HG02571 (cell line): ENCODE measurements around the gene ABHD12B.
A peak's percentile ranks its signal among the peaks of the same experiment; 100 is the strongest.

Source experiments
- ATAC-seq: cut with Tn5 transposase; IDR thresholded peaks from one replicate; pipeline ENCODE4 v1.9.1; 2021; ENCODE audit warnings: mild to moderate bottlenecking, moderate library complexity; ENCODE audit not compliant: unreplicated experiment

Gene ABHD12B, protein sequence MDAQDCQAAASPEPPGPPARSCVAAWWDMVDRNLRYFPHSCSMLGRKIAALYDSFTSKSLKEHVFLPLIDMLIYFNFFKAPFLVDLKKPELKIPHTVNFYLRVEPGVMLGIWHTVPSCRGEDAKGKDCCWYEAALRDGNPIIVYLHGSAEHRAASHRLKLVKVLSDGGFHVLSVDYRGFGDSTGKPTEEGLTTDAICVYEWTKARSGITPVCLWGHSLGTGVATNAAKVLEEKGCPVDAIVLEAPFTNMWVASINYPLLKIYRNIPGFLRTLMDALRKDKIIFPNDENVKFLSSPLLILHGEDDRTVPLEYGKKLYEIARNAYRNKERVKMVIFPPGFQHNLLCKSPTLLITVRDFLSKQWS

DNA sequence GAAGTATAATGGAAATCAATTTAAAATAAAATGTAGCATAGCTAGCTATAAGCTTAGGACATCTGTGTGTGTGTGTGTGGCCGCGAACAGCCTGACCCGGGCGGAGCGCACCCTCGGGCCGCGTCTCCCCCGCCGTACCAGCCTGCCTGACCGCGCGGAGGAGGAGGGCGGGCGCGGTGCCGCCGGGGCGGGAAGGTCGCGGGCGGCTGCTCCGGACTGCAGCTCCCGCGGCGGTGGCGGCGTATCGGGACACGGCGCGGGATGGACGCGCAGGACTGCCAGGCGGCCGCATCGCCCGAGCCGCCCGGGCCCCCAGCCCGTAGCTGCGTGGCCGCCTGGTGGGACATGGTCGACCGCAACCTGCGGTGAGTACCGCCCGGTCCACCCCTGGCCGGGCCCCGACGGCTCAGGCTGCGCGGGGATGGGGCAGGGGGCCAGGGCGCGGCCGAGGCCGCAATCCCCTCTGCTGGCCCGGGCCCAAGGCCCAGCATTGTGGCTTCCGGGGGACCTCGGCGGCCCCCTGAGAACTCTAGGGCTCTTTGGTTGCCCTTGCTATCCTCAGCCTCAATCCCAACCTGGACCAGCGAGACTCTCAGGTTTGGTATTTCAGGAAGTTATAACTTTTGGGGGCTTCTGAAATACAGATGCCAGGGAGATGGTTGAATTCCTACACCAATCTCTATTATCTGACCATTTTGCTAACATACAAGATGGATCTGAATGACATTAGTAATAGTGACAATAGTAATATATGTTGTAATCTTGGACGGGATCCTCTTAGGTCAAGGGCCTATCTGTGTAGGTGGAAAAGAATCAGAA, at the start of gene ABHD12B:
Gene ABHD12B (plus strand): TSS at position 140 of the 819 bp plus-strand sequence. CDS start 122 bp downstream, at position 262.
- no peak for ATAC-seq

DNA sequence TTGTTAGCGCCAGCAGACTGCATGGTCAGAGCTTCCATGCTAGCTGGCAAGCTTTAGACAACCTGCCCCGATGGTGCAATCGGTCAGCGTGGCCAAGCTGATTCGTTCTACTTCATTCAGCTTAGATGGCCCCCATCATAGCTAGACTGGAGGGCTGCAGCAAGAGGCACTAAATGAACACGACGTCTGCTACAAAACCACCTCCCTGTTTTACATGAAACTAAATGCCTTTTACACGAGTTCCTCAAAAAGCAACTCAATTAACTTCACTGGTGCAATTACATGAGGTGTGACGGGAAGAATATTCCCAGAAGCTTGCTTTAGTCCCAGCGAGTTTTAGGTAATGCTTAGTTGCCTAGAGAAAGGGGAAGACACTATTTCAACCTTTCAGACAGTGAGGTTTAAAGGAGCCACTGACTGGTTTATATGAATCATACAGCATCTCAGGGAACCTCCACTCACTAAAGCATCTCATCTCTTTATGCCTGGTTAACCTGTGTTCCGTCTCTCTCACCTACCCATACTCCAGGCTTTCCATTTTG, 49.3 kb upstream of the ABHD12B start:
- ATAC-seq = peak; percentile 28

DNA sequence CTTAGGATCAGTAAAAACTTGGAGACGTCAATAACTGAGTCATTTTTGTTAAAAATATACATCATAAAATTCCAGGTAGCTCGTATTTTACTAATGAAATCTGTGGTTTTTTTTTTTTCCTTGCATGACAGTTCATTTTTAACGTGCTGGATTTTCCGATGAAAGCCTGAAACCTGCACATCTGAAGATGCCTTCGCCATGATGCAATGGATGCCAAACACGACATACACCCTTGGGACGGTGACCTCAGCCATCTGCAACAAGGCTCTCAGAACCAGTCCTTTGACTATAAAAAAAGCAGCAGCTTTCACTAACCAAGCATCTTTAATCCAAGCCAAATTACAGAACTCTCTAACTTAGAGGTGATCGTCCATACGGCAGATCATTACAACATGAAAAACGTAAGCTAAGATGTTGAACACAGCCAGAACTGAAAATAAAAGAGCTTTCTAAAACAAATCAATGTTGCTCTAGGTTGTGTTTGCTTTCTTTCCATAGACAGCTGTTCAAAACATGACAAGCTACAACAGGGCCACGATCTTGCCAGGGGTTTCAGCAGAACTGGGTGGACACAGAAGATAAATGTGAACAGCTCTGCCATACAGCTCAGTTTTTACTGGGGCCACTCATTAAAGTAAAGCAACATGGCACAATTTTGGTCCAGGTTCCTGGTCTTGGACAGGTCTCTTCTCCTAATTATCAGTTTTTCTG, 48.6 kb upstream of the ABHD12B start:
- ATAC-seq = peak; percentile 35

DNA sequence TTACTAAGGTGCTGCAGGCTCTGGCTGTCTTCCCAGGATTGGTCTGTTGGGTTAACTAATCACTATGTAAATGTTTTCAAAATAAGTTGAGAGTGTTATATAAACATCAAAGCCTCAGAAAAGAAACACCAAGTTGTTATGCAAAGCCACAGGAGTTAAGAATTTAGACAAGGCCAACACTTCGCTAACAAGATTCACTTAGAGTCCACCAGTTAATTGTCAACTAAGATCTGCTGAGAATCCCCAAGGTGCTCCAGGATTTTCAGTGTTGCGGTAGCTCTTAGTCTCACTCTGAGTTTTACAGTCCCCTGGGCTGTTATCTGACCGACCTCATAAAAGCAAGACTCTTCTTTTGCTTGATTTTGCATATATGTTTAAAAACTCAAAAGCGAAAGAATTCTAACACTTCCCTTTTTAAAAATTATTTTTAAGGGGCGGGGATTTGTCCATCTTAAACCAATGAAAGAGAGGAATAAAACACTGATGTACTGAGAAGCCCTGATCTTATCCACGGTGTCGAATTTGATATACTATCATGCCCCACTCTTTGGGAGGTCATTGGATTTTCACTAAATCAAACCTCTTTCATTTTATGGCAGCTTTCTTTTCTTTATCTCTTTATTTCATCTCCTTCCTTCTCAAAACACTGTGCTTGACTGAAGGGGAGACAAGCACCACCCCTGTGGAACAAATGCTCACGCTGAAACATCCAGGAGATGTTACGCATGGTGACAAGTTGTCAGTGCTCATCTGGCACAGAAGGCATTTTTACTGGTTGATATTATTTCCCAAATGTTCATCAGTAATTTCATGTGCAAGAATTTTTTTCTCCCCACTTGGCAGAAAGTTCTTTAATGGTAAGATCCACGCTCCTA, 47.9 kb upstream of the ABHD12B start:
- ATAC-seq = peak; percentile 61

DNA sequence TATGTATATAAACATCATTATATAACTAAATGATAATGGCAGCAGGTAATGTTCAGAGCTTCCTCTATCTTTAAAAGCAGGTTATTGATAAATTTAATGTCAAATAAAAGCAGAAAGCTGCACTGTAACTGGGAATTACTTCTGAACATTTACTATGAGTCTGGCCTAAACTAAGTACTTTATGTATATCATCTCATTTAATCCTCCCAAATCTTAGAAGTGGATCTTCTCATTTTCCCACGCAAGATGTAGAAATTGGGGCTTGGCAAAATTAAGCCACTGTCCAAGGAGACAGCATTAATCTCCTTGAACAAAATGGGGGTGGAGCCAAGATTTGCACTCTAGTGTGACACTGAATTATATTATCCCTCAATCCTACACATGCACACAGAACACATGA, 46.5 kb upstream of the ABHD12B start:
- no peak for ATAC-seq

DNA sequence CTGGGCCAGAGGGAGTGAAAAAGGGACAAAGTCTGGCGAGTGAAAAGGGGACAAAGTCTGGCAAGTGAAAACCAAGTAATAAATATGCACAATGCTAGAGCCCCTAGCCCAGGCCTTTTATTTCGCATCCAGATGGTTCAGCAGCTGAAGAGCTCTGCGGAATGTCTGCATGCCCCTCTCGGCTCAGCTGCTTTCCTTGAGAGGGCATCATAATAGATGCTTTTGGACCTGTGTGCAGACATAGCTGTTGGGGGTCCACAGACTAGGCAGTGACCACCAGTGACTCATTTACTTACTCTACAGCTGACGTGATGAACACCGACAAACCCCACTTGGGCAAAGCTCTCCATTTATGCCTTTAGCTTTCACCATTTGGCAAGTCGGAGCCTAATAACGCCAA, 45.2 kb upstream of the ABHD12B start:
- no peak for ATAC-seq

DNA sequence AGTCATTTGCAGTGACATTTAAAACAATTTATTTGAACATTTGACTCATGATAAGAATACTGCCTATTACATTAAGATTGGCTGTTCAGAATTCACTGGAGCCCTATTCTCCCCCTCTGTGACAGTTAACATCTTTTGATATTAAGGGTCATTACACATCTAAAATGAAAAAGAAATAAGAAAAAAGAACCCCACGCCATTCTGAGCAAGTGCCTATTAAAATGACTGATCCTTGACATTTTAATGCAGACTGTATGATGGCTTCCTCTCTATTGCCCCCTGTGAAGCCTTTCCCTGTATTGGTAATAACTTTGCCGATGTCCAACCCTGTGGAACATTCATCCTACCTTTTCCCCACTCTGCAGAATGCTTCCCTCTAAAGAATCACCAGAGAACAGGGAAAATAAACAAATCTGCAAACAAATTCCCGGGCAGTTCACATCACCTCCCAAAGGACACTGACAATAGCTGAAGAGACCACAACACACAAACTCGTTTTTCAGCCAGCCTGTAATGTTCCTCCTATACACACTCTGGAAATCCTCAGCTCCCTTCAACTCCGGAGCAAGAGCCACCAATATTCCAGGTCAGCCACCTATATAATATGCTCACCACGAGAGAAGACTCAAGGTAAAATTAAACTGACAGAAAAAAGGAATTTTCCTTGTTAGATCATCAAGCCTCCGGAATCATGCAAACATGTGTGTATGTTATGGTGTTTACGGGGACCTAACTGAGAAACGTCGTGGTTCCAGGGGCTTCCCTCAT, 42.9 kb upstream of the ABHD12B start:
- ATAC-seq = no peak

DNA sequence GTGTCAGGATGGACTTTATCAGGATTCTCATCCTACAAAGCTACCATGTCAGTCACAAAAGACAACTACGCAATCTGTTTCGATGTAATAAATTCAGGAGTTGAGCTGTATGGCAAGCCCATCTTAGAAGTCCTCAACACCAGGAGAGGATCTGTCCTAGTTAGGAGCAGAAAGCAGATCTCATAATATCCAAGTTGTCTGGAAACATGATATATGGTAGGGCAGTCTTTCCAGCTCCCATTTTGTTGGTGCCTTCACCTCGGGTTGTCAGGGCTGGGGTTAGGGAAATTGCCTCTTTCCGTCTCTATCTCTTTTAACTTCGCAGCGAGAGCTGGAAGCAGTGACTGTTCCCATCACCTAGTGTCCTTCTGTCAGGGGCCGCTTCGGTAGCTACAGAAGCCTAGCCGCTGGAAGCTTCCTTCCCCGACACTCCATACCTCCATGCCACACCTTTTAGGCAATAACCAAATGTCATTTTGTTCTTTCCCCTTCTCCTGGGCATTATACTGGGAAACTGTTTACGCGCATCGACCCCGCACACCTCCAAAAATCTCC, 42.3 kb upstream of the ABHD12B start:
- no peak for ATAC-seq

DNA sequence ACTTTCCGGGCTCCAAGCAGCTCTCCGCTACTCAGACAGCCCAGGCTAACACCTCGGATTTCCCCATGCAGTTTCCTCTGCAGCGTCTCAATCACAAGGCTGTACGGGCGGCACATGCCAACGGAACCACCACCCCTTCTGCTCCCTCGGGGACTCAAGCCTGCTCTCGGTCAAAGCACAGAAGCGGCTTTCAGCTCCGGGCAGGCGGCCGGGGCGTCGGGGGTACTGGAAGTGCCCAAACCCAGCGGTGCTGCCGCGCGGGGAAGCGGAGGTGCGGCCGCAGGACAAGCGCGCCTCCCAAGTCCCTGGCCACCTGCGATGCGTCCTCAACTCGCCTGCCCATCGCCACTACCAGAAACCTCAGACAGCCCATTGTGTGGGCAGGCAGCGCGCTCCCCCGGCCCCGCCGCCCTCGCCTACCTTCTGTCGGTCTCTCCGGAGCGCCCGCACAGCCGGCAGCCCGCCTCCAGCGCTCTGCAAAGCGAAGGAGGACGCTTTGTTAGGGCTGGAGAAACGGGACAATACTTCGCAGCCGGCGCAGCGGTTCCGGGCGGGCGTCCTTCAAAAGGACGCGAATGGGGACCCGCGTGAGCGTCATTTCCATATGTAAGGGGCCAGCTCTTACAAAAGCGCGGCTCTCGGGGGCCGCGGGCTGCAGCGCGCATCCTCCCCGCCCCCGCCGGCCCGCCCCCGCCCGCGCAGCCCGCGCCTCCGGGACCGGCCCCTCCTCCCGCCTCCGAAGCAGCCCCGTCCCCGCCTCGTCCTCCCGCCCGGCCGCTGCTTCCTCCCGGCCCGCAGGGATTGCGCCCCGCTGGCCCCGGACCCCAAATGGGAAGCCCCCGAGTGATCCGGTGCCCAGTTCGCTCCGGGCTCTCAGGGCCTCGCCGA, 41.6 kb upstream of the ABHD12B start:
- peak; percentile 40 for ATAC-seq

DNA sequence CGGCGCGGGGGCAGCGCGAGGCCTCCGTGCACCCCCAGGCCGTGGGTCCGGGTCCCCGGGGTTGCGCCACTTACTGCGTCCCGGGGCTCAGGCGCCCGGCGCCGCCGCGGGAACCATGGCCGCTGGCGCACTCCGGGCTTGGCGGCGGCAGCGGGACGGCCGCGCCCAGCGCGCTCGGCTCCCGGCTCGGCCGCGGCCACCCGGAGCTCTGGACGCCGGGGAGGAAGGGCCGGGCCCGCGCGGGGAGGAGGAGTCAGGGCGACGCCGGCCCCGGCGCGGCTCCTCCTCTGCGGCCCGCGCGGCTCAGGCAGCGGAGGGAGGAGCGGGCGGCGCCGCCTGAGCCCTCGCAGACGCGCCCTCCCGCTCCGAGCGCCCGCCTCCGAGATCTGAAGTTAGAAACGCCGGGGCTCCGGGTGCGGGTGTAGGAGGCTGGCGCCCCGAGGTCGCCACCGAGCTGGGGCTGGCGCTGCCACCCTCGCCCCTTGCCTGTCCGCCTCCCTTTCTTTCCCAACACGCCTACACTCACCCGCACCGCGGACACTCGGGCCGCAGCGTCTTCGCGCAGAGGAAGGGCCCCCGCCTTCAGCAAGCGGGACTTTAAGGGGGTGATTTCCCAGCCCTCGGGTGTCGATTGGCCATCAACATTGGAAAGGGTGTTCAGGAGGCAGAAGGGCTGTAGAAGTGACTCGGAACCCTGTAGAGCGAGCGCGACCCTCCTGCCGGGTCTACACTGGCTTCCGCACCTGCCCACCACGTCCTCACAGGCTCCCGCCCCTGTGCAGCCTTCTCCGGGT, 40.7 kb upstream of the ABHD12B start, which contains the start of gene NIN:
Gene NIN (minus strand): TSS at position 231 of the 794 bp plus-strand sequence. CDS start 9,106 bp downstream, outside the sequence.
- ATAC-seq = peak; percentile 79

DNA sequence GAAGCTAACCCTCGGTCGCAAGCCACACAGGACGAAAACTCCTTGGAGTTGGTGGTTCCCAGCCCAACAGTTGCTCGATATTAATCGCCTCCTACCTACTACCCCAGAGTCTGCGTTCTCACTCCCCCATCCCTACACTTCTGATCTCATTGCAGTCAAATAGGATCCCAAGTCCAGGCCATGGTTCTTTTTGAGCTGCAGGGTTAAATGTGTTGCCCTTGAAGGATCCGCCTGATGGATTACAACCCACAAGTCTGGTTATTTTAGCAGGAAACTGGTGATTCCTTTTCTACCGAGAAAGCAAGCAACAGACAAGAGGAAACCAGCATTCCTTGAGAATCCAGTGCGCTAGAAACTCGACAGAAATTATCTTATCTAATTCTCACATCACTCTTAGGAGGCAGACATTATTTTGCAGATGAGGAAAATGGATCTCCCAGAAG, 40.1 kb upstream of the ABHD12B start:
- ATAC-seq = no peak

DNA sequence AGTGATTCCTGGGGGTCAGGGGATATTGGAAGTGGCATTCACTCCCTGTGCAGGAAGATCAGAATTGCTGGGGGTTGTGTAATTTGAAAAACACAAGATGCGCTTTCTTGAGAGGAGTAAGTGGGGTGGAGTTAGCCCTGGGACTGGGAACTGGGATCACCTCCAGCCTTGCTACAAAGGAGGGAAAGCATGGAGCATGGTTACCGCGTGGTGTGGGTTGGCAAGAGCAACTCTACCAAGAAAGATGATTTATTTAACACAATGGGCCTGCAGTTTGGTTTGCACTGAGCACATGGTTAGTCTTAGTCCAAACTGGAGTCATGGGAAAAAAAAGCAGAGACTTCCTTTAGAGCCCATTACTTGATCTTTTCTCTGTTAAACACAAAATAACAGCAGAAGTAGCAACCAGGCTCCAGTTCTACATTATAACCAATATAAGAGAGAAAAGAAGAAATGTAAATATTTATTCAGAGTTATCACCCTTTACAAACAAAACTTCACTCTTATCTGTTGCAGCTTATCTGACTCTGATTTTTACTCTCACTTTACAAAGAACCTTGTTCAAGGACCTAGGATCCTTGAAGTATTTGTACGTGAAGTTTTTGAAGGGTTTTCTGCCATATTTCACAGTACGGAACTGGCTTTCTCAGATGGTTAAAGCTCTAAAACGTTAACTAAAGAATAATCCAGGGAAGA, 38.8 kb upstream of the ABHD12B start:
- ATAC-seq = no peak

DNA sequence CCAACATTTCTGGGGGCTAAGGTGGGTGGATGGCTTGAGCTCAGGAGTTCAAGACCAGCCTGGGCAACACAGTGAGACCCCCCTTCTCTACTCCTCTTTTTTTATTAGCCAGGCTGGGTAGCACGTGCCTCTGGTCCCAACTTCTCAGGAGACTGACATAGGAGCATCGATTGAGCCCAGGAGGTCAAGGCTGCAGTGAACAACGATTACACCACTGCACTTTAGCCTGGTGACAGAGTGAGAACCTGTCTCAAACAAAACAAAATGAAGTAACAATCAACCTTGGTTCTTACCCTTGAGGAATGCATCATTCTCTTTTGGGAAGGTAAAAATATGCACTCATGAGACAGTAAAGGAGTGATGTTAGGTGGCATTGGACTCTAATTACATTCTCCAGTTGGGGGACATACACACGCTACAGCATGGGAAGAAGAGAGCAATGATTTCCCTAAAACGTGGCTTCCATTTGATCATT, 37.0 kb upstream of the ABHD12B start:
- ATAC-seq = no peak

DNA sequence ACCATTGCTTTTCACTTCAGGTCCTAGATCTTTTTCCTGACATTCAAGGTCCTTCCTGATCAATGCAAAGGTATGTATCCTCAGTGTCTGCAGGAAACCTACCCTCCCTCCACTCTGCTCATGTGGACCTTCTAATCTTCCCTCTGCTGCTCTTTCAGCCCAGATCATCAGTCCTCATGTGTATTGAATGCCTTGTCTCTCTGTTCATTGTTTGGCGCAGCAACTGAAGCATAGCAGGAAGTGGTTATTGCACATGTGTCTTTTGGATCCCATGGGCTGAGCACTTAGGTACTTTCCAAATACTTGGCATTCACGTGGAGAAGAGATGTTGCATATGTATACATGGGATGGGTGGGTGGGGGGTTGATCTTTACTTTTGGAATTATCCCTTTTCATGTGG, 36.6 kb upstream of the ABHD12B start:
- no peak for ATAC-seq

DNA sequence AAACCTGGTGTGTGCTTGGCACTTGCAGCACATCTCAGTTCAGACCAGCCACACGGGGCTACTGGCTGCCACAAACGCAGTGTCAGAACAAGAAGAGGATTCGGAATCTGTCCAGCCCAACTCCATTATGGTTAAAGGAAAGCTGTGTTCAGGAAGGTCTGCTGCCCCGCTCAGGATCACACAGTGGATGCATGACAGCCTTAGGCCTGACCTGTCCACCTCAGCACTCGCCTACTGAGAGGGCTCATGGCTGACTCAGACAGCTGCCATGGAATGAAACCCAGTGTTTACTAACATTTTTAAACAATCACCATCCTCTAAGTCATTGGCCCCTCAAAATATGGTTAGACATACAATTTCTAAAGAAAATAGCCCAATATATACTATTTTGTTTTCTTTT, 35.3 kb upstream of the ABHD12B start:
- ATAC-seq = no peak

DNA sequence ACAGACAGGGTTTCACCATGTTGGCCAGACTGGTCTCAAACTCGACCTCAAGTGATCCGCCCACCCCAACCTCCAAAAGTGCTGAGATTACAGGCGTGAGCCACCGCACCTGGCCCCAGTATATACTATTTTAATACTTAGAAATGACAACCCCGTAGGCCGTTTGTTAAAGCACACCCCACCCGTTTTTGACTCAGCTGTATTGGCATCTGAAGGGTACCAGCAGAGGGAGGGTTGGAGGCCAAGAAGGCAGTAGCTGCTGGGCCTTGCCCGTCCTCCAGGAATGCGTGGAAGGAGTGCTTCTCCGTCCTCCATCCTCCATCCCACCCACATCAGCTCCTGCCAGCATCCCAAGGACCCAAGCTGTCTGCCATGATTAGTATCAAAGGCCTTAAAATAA, 34.6 kb upstream of the ABHD12B start:
- no peak for ATAC-seq
